HG03457 (cell line): ENCODE data around the gene TSPAN32.

Experiments
- ATAC-seq: cut with Tn5 transposase; IDR thresholded peaks from one replicate; pipeline ENCODE4 v1.9.1; 2021; ENCODE audit warnings: moderate number of reproducible peaks; ENCODE audit not compliant: unreplicated experiment

TSPAN32 gene

DNA sequence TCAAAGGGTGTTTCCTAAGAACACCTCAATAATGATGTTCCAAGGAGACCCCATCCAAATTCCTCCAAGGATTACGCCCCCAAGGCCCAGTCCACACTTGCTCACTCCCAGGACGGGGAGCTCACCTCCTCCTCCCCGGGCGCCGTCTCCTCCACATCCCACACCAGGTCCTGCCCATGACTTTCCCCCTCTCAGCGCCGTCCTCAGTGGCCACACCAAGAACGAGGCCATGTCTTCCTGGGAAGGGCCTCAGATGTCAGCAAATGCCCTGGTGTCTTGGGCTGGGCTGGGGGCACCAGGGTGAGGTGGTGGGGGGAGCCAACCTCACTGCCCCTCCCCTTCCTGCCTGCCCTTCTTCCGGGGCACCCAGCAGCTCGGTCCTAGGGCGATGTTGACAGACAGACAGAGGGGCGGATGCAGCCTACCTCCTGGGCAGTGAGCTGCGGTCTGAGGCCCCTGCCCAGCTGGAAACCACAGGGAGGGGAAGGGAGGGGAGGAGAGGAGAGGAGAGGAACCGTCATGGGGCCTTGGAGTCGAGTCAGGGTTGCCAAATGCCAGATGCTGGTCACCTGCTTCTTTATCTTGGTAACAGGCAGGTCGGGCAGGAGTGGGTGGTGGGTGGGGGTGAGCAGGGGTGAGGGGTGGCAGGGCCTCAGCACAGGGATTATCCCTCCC lies at the start of gene TSPAN32, which contains the start of gene C11orf21:
TSS of gene TSPAN32 (plus strand) at position 383 of the 675 bp plus-strand sequence. CDS start at position 520, 137 bp downstream.
TSS of gene C11orf21 (minus strand) at position 288 of the 675 bp plus-strand sequence. CDS start at position 178, 110 bp downstream.
- no peak for ATAC-seq

GRCh38 chr11:2252018-2252417 lies 49.8 kb upstream of the TSPAN32 start:
- ATAC-seq, result no peak

DNA sequence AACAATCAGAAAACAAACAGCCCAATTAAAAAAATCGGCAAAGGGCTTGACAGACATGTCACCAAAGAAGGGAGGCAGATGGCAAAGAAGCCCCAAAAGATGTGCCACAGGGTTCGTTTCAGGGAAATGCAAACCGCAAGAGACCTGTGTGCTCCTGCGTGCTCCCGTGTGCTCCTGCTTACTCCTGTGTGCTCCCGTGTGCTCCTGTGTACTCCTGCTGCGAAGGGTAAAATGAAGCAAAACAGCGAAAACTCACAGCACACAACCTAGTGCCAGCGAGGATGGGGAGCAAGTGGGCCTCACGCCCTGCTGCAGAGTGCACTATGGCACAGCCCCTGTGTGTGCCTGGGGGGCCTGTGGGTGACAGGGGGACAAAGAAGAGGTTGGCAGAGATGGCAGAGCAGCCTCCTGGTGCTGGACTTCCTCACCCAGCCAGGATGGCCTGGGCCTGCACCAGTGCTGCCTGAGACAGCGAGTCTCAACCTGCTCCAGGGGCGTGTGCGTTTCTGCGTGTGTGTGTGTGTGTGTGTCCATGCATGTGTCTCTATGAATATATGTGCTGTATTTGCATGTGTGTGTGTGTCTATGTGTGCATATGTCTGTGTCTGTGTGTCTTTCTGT lies 45.4 kb upstream of the TSPAN32 start:
- no peak for ATAC-seq

GRCh38 chr11:2256951-2257700 lies 44.7 kb upstream of the TSPAN32 start:
- no peak for ATAC-seq

DNA sequence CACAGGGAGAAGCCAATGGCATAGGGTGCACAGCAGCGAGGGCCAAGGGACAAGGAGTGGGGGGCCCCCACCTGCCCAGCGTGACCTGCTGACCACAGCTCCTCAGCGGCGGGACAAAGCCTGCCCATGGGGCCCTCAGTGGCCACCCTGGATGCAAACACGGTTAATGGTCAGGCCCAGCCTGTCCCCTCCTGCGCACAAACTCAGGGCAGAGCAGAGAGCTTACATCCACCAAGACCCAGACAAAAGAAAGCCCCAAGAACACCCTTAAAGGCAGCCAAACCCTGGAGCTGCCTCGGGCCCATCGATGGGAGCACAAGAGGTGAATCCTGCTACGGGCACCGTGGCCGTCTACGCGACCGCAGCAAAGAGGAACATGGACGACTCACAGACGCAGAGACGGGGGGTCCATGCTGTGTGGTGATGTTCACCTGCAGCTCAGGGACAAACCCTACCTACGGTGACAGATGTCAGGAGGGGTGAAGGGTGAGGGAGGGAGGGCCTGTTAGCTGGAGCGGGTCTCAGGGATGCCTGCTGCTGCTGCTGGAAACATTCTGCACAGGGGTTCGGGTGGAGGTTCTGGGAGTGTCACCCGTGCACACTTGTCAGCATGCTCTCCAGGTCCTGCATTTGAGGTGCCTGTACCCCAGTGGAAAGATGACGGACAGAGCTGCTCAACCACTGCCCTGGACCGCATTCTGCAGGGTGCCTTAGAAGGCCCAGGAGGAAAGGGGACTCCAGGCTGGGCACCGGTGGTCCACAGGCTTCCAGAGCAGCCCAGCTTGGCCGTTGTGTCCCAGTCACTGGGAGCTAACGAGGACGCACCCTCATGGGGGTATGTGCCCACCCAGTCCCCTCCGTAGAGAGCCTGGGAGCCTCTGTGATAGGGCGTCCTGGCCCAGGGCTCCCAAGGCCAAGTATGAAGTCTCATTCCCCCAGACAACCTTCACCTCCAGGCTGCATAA lies 43.0 kb upstream of the TSPAN32 start:
- ATAC-seq, result no peak

- no peak for ATAC-seq
Measured at GRCh38 chr11:2259466-2259830, 42.4 kb upstream of the TSPAN32 start.

DNA sequence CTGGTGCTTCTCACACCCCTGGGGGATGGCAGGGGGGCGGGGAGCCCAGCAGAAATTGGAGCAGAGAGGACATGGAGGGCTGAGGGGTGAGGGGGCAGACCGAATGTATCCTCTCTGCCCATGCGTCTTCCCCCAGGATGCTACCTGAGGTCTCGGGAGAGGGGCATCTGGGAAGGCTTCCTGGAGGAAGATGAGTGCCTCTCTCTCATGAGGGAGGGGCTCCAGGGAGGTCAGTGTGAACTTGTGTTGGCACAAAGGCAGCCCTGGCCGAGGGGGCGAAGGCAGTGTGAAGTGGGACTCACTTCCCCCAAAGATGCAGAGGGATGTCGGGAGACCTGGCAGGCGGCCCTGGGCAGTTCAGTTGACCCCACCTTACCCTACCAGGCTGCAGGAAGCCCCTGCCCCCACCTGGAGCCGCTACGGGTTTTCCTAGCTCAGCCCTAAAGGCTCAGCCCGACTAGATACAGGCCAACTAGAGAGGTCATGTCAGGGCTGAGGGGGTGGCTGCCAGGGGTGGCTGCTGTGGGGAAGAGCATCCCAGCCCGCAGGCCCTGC lies 41.8 kb upstream of the TSPAN32 start:
- ATAC-seq, result no peak

- no peak for ATAC-seq
Measured at GRCh38 chr11:2260491-2261364, 41.1 kb upstream of the TSPAN32 start.

GRCh38 chr11:2261436-2262230 lies 40.2 kb upstream of the TSPAN32 start:
- ATAC-seq, result no peak

- no peak for ATAC-seq
Measured at GRCh38 chr11:2262301-2263070, 39.3 kb upstream of the TSPAN32 start.

GRCh38 chr11:2263071-2263565 lies 38.7 kb upstream of the TSPAN32 start:
- no peak for ATAC-seq

- no peak for ATAC-seq
Measured at GRCh38 chr11:2263724-2264360, 38.0 kb upstream of the TSPAN32 start.

GRCh38 chr11:2264366-2265053 lies 37.3 kb upstream of the TSPAN32 start:
- no peak for ATAC-seq

DNA sequence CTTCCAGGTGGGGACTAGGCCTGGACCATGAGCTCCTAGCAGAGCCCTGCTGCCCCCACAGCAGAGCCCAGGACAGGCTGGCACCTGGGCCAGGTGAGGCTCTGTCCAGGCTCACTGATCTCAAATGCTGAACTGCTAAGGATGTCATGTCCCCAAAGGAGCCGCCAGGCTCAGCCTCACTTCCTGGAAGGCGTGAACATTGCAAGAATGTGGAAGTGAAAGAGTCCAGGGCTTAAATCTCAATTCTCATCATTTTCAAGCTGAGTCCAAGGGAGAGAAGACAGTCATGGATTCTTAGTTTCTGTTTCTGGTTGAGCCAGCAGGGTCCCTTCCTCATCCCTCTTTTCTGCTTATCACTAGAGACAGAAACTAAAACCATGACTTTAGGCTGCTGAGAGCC lies 36.4 kb upstream of the TSPAN32 start:
- no peak for ATAC-seq

DNA sequence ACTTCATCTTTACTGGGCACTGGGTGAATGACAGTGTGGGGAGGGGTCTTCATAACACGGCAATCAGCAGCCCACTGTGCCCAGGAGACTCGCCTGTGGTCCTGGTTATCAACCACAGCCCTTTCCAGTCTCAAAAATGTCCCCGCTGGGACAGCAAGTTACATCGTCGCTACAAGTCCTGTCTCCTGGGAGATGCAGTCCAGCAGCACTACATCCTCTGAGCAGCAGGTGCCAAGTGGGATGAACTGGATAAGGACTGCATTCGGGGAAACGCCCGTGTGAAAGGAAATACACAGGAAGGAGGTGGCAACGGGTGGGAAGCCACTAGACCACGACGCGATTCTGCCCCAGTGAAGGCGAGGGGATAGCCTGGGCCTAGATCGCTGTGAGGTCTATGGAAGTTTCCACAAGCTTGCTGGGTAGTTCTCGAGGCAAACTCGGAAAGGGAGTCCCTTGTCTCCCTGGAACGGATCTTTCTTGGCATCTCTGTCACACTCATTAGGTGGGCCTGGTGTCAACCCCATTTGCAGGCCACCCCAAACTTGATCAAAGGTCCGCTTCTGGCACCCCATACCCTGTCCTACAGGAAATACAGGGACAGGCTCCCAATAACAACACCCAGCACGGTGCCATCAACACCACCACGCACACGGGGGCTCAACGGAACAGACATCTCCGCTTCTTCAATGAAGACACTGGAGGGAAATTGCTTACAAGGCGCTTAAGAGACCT lies 35.8 kb upstream of the TSPAN32 start:
- no peak for ATAC-seq
